ENCODE measurements around the gene USB1.

USB1 gene

GRCh38 chr16:57970319-57970718 is 30.9 kb upstream of the USB1 start:
- TF ChIP-seq, protein P1, sequence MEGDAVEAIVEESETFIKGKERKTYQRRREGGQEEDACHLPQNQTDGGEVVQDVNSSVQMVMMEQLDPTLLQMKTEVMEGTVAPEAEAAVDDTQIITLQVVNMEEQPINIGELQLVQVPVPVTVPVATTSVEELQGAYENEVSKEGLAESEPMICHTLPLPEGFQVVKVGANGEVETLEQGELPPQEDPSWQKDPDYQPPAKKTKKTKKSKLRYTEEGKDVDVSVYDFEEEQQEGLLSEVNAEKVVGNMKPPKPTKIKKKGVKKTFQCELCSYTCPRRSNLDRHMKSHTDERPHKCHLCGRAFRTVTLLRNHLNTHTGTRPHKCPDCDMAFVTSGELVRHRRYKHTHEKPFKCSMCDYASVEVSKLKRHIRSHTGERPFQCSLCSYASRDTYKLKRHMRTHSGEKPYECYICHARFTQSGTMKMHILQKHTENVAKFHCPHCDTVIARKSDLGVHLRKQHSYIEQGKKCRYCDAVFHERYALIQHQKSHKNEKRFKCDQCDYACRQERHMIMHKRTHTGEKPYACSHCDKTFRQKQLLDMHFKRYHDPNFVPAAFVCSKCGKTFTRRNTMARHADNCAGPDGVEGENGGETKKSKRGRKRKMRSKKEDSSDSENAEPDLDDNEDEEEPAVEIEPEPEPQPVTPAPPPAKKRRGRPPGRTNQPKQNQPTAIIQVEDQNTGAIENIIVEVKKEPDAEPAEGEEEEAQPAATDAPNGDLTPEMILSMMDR (conservative IDR thresholded peaks at IDR 0.05; ENCODE audit: low read depth, low read length) = no peak
- H3K79me2 ChIP-seq (ENCODE audit: insufficient read depth, low read depth) = no peaks in the 10 kb centered on the region
- no peak overlapping the region for H3K27ac ChIP-seq
- H3K4me3 ChIP-seq (IDR thresholded peaks at IDR 0.05; ENCODE audit: insufficient read depth, low read depth, low read length) = no peak overlapping the region
- H4K20me1 ChIP-seq (ENCODE audit: insufficient read depth) = no peaks in the 10 kb centered on the region
- H3K4me2 ChIP-seq = no peak overlapping the region
- H3K9ac ChIP-seq = no peak overlapping the region
- no peaks in the 10 kb centered on the region for H3K36me3 ChIP-seq (ENCODE audit: insufficient read depth)
- no peaks in the 10 kb centered on the region for H3K27me3 ChIP-seq (ENCODE audit: insufficient read depth, low read depth)
- peaks cover 11% of the 10 kb centered on the region for H3K4me1 ChIP-seq (ENCODE audit: low read depth, poor library complexity, severe bottlenecking)
- H2AFZ ChIP-seq (ENCODE audit: low read depth) = no peak overlapping the region

GRCh38 chr16:57970970-57971369 is 30.2 kb upstream of the USB1 start, which contains the start of gene CNGB1:
TSS of gene CNGB1 (minus strand) at chr16:57971128. CDS start at chr16:57967286, 3,842 bp downstream.
- Histone ChIP-seq H3K27me3 (ENCODE audit: insufficient read depth, low read depth) (no peaks in the 10 kb centered on the region), H3K27ac (no peak within 1 kb of the TSS), H3K36me3 (ENCODE audit: insufficient read depth) (no peaks in the 10 kb centered on the region), H2AFZ (ENCODE audit: low read depth) (no peak within 1 kb of the TSS), H3K4me1 (ENCODE audit: low read depth, poor library complexity, severe bottlenecking) (peaks cover 11% of the 10 kb centered on the region), H3K4me2 (no peak within 1 kb of the TSS), H3K79me2 (ENCODE audit: insufficient read depth, low read depth) (no peaks in the 10 kb centered on the region), H3K4me3 (IDR thresholded peaks at IDR 0.05; ENCODE audit: insufficient read depth, low read depth, low read length) (no peak within 1 kb of the TSS), H4K20me1 (ENCODE audit: insufficient read depth) (no peaks in the 10 kb centered on the region), H3K9ac (no peak within 1 kb of the TSS)
- TF ChIP-seq, protein P1 (conservative IDR thresholded peaks at IDR 0.05; ENCODE audit: low read depth, low read length) = no peak

- Histone ChIP-seq H3K4me1 (ENCODE audit: low read depth, poor library complexity, severe bottlenecking) (peaks cover 11% of the 10 kb centered on the region), H3K36me3 (ENCODE audit: insufficient read depth) (no peaks in the 10 kb centered on the region), H3K4me3 (IDR thresholded peaks at IDR 0.05; ENCODE audit: insufficient read depth, low read depth, low read length) (no peak overlapping the region), H3K27me3 (ENCODE audit: insufficient read depth, low read depth) (no peaks in the 10 kb centered on the region), H4K20me1 (ENCODE audit: insufficient read depth) (no peaks in the 10 kb centered on the region), H3K79me2 (ENCODE audit: insufficient read depth, low read depth) (no peaks in the 10 kb centered on the region), H3K27ac (no peak overlapping the region), H3K4me2 (no peak overlapping the region), H2AFZ (ENCODE audit: low read depth) (no peak overlapping the region), H3K9ac (no peak overlapping the region)
- TF ChIP-seq, protein P1 (conservative IDR thresholded peaks at IDR 0.05; ENCODE audit: low read depth, low read length) = no peak
Observed at GRCh38 chr16:57971848-57972247, 29.4 kb upstream of the USB1 start.

- no peaks in the 10 kb centered on the region for H4K20me1 ChIP-seq (ENCODE audit: insufficient read depth)
- H3K27me3 ChIP-seq (ENCODE audit: insufficient read depth, low read depth) = no peaks in the 10 kb centered on the region
- H3K4me2 ChIP-seq = no peak overlapping the region
- TF ChIP-seq, protein P1 (conservative IDR thresholded peaks at IDR 0.05; ENCODE audit: low read depth, low read length) = no peak
- H3K27ac ChIP-seq = no peak overlapping the region
- no peak overlapping the region for H3K4me3 ChIP-seq (IDR thresholded peaks at IDR 0.05; ENCODE audit: insufficient read depth, low read depth, low read length)
- H3K9ac ChIP-seq = no peak overlapping the region
- H3K79me2 ChIP-seq (ENCODE audit: insufficient read depth, low read depth) = no peaks in the 10 kb centered on the region
- H3K4me1 ChIP-seq (ENCODE audit: low read depth, poor library complexity, severe bottlenecking) = peaks cover 11% of the 10 kb centered on the region
- no peak overlapping the region for H2AFZ ChIP-seq (ENCODE audit: low read depth)
- no peaks in the 10 kb centered on the region for H3K36me3 ChIP-seq (ENCODE audit: insufficient read depth)
Observed at GRCh38 chr16:57972306-57972705, 28.9 kb upstream of the USB1 start.

All from KMS-11 (cell line).